Measurements from ENCODE around the gene TTC27. TPM values are rescaled to one million over a fixed set of nuclear protein-coding genes. Genes with fewer than 3 reads are reported as not detected.

TTC27 gene
- total RNA-seq, 1 experiment from 2014 or later = 25.1 TPM

- no peak for TF ChIP-seq E2F1 (CRISPR knock-in tag; IDR thresholded peaks at IDR 0.05)
- TF ChIP-seq IRF2 (CRISPR knock-in tag; IDR thresholded peaks at IDR 0.05; ENCODE audit: borderline replicate concordance, low read depth) = no peak
- TF ChIP-seq GABPB1 (CRISPR knock-in tag; IDR thresholded peaks at IDR 0.05) = no peak
- no peak for TF ChIP-seq ESRRA (CRISPR knock-in tag; IDR thresholded peaks at IDR 0.05; ENCODE audit: borderline replicate concordance)
- TF ChIP-seq, protein P1, sequence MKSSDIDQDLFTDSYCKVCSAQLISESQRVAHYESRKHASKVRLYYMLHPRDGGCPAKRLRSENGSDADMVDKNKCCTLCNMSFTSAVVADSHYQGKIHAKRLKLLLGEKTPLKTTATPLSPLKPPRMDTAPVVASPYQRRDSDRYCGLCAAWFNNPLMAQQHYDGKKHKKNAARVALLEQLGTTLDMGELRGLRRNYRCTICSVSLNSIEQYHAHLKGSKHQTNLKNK (CRISPR knock-in tag; IDR thresholded peaks at IDR 0.05) = no peak
- TF ChIP-seq MXD4 (CRISPR knock-in tag; IDR thresholded peaks at IDR 0.05; ENCODE audit: borderline replicate concordance) = no peak
- TF ChIP-seq, protein P2, sequence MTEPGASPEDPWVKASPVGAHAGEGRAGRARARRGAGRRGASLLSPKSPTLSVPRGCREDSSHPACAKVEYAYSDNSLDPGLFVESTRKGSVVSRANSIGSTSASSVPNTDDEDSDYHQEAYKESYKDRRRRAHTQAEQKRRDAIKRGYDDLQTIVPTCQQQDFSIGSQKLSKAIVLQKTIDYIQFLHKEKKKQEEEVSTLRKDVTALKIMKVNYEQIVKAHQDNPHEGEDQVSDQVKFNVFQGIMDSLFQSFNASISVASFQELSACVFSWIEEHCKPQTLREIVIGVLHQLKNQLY (CRISPR knock-in tag; IDR thresholded peaks at IDR 0.05) = no peak
Observed at GRCh38 chr2:32712870-32713269, 85.0 kb downstream of the TTC27 start (continued).

- Mint-ChIP-seq H3K4me1 (no peaks in the 10 kb centered on the region), H3K27me3 (ENCODE audit: low read depth) (no peaks in the 10 kb centered on the region), H3K36me3 (peaks cover 11% of the 10 kb centered on the region), H3K9me3 (peaks cover 10% of the 10 kb centered on the region), H3K27ac (no peak overlapping the region), H3K4me3 (no peak overlapping the region)
- POLR2A ChIA-PET = no interaction called here
- no peak for ATAC-seq
- TF ChIP-seq NR2C2 (CRISPR knock-in tag; IDR thresholded peaks at IDR 0.05) (no peak), ARID4B (CRISPR knock-in tag; IDR thresholded peaks at IDR 0.05; ENCODE audit: borderline replicate concordance) (no peak), FOXJ3 (CRISPR knock-in tag; IDR thresholded peaks at IDR 0.05; ENCODE audit: borderline replicate concordance) (no peak), ATF1 (CRISPR knock-in tag; IDR thresholded peaks at IDR 0.05) (no peak), ZNF425 (CRISPR knock-in tag; conservative IDR thresholded peaks at IDR 0.05) (no peak), TEAD4 (CRISPR knock-in tag; IDR thresholded peaks at IDR 0.05) (no peak), ZNF138 (CRISPR knock-in tag; conservative IDR thresholded peaks at IDR 0.05) (no peak), ZNF317 (CRISPR knock-in tag; IDR thresholded peaks at IDR 0.05; ENCODE audit: borderline replicate concordance, low read depth) (no peak), SOX15 (CRISPR knock-in tag; IDR thresholded peaks at IDR 0.05) (no peak)
- TF ChIP-seq, protein P3, sequence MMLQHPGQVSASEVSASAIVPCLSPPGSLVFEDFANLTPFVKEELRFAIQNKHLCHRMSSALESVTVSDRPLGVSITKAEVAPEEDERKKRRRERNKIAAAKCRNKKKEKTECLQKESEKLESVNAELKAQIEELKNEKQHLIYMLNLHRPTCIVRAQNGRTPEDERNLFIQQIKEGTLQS (CRISPR knock-in tag; conservative IDR thresholded peaks at IDR 0.05) = no peak
- CTCF ChIA-PET = no interaction called here
- no peak for DNase-seq (ENCODE audit: low spot score)
Observed at GRCh38 chr2:32714521-32714920, 86.7 kb downstream of the TTC27 start.

All from WTC11 (cell line).